Skeletal muscle tissue (tissue), 4 donors: Measurements from ENCODE around the gene PIP4K2B. TPM values are rescaled to one million over a fixed set of nuclear protein-coding genes. Genes with fewer than 3 reads are reported as not detected.

Source experiments
- H3K27ac ChIP-seq: one replicate; pipeline ENCODE4 v1.7.0; 2013; ENCODE audit warnings: mild to moderate bottlenecking, low read depth, low read length, inconsistent platforms
- H3K27me3 ChIP-seq, 3 donors: one replicate each; pipeline ENCODE4 v1.7.0; 2013; ENCODE audit warnings: low read length in 3 of 3; ENCODE audit not compliant: control insufficient read depth in 3 of 3, insufficient read depth in 3 of 3
- H3K36me3 ChIP-seq, 3 donors: one replicate each; pipeline ENCODE4 v1.7.0; 2013; ENCODE audit warnings: low read length in 3 of 3; ENCODE audit not compliant: control insufficient read depth in 3 of 3, insufficient read depth in 3 of 3
- H3K4me1 ChIP-seq, 3 donors: one replicate each; pipeline ENCODE4 v1.7.0; 2013; ENCODE audit warnings: low read length in 3 of 3, mild to moderate bottlenecking in 3 of 3; ENCODE audit not compliant: control insufficient read depth in 3 of 3, insufficient read depth in 3 of 3
- H3K4me3 ChIP-seq, 3 donors: one replicate each; pipeline ENCODE4 v1.7.0; 2013; ENCODE audit warnings: low read length in 3 of 3
- H3K9ac ChIP-seq, 3 donors: one replicate each; pipeline ENCODE4 v1.7.0; 2013; ENCODE audit warnings: low read length in 3 of 3, mild to moderate bottlenecking in 3 of 3, moderate library complexity in 2 of 3, low read depth in 1 of 3
- H3K9me3 ChIP-seq, 3 donors: one replicate each; pipeline ENCODE4 v1.7.0; 2013; ENCODE audit warnings: low read length in 3 of 3; ENCODE audit not compliant: control insufficient read depth in 3 of 3
- total RNA-seq: library from RNA; depleted of rRNA; stranded (reverse); fragments of >200 nt; gene quantifications from one replicate; pipeline ENCODE4 v1.2.3, GENCODE V29; 2014
- donor health status: Osteomylitis.

Gene PIP4K2B
- total RNA-seq: 37.6 TPM

DNA sequence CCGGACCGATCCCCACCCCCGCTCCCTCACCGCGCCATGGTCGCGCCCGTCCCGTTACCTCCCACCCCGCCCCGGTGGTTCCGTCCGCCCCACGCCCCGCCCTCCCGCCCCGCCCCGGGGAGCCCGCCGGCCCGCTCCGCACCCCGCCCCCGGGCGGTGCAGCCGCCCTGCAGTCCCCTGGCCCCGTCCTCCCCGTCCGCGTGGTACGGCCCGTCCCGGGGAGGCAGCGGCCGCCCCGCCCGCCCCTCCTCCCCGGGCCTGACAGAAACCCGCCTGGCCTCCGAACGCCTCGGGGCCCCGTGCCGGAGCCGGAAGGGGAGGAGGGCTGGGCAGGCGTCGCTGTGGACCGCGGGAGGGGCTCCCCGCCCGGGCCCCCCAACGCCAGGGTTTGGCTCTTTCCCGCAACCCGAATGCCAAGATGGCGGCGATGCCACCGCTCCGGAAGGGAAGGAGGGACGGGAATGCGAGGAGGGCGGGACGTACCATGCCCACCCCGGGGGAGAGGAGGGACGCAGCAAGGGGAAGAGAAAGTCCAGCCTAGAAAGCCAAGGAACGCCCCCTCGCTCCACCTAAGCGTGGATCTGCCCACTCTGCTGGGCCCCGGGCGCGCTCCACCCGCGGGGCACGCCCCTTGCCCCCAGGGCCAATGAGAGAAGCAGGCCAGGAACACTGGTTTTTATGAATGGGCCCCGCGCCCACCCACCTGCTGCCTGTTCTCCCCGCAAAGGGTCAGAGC, at the start of gene PIP4K2B:
Gene PIP4K2B, minus strand, starts transcription at position 56 of the 736 bp plus-strand sequence. CDS start 132 bp downstream, outside the sequence.
- Histone ChIP-seq H3K36me3 (peaks cover 23 to 26% (median 26%) of the 10 kb centered on the region in 3 donors), H3K4me1 (peaks cover 28 to 37% (median 32%) of the 10 kb centered on the region in 3 donors), H3K27ac (peak within 1 kb of the TSS; percentile 97), H3K4me3 (peak within 1 kb of the TSS; percentile 87 to 97 (median 92)), H3K27me3 (no peaks in the 10 kb centered on the region), H3K9ac (peak within 1 kb of the TSS; percentile 84 to 95 (median 92)), H3K9me3 (no peaks in the 10 kb centered on the region)

DNA sequence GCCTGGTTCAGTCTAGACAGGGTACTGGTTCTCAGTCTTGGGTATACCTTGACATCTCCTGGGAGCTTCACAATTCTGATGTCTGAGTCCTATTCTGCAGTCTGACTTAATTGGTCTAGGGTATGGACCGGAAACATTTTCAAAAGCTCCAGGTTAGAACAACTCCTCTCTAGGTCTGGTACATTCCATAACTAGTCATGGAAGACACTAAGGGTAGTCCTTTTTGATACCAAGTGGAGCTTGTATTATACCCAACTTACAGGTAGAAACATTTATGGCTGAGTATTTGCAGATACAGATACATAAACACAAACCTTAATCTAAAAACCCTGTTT, 49.2 kb upstream of the PIP4K2B start:
- no peaks in the 10 kb centered on the region for H3K9me3 ChIP-seq
- no peak overlapping the region for H3K9ac ChIP-seq
- H3K36me3 ChIP-seq: peaks cover 29 to 40% (median 39%) of the 10 kb centered on the region in 3 donors
- no peaks in the 10 kb centered on the region for H3K27me3 ChIP-seq
- no peak overlapping the region for H3K27ac ChIP-seq
- H3K4me1 ChIP-seq: peaks cover 18 to 21% (median 20%) of the 10 kb centered on the region in 3 donors
- H3K4me3 ChIP-seq: no peak overlapping the region

DNA sequence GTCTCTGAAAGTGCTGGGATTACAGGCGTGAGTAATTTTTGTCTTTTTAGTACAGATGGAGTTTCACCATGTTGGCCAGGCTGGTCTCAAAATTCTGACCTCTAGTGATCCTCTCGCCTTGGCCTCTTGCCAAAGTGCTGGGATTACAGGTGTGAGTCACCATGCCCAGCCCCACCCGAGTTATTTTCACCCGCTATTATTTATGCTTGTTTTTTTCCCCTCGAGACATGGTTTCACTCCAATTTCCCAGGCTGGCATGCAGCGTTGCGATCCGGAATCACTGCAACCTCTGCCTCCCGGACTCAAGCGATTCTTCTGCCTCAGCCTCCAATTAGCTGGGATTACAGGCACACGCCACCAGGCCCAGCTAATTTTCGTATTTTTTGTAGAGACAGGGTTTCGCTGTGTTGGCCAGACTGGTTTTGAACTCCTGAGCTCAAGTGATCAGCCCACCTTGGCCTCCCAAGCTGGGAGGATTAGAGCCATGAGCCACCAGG, 45.0 kb upstream of the PIP4K2B start:
- Histone ChIP-seq H3K36me3 (peaks cover 13 to 18% (median 14%) of the 10 kb centered on the region in 3 donors), H3K9me3 (no peaks in the 10 kb centered on the region), H3K27ac (no peak overlapping the region), H3K4me1 (peaks cover 0 to 2% (median 0%) of the 10 kb centered on the region in 3 donors), H3K27me3 (peaks cover 0 to 3% (median 0%) of the 10 kb centered on the region in 3 donors), H3K4me3 (no peak overlapping the region), H3K9ac (peak overlapping the region in 1 of 3 donors; percentile 68)

DNA sequence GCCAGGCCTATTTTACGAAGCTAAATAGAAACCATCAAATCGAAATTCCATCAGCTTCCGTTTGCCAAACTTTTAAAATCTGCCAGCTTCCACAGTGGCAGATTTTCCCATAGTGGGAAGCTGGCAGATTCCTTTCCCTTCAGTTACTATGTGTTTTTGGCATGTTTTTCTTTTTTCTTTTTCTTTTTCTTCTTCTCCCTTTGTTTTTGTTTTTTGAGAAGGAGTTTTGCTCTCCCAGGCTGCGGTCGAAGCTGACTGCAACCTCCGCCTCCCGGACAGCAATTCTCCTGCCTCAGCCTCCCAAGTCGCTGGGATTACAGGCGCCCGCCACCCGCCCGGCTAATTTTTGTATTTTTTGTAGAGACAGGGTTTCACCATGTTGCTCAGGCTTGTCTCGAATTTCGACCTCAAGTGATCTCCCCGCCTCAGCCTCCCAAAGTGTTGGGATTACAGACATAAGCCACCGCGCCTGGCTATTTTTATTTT, 26.4 kb upstream of the PIP4K2B start:
- H3K4me1 ChIP-seq: peaks cover 14 to 22% (median 20%) of the 10 kb centered on the region in 3 donors
- H3K36me3 ChIP-seq: peaks cover 4 to 13% (median 7%) of the 10 kb centered on the region in 3 donors
- H3K4me3 ChIP-seq: peak overlapping the region; percentile 96 to 100 (median 99)
- no peaks in the 10 kb centered on the region for H3K27me3 ChIP-seq
- H3K27ac ChIP-seq: peak overlapping the region; percentile 100
- H3K9me3 ChIP-seq: no peaks in the 10 kb centered on the region
- peak overlapping the region; percentile 94 to 100 (median 98) for H3K9ac ChIP-seq

DNA sequence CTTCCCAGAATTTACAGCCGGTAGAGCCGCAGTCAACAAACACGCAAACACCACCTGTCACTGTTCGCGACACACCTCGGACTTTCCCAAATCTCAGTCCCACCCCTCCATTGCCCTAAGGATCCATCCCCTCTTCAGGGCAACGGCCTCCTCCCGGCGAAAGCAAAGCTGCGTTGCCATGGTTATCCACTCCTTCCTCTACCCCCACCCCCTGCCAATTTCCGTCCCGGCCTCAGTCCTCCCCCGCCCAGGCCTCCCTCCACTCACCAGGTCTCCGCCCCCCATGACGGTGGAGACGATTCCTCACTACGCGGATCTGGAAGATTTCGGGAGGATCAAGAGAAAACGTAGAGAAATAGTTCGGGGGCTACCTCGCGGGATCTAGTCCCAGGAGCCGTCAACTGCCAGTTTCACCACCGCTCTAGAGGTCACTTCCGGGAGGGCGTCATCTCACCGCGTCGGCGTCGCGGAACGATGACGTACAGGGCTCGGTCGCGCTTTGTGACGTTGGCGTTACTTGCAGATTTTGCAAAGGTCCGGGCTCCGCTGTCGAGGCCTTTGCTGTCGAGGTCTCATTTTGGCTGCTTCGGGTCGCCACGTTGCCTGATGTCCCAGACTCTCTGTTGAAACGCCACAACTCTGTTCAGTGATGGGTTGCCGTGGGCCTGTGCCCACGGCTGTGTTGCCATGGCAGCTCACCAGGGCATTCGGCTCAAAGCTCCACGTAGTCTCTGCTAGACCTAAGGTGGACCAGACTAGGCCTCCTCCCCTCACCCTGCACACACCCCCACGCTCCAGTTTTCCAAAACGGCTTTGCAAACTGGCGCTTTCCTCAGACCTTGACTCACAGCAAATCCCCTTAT, 25.8 kb upstream of the PIP4K2B start, which contains the start of gene CWC25:
Gene CWC25, minus strand, starts transcription at position 423 of the 863 bp plus-strand sequence. Its CDS starts 138 bp downstream, at position 285.
- Histone ChIP-seq H3K4me1 (peaks cover 14 to 22% (median 20%) of the 10 kb centered on the region in 3 donors), H3K9me3 (no peaks in the 10 kb centered on the region), H3K9ac (peak within 1 kb of the TSS; percentile 94 to 100 (median 98)), H3K27ac (peak within 1 kb of the TSS; percentile 100), H3K4me3 (peak within 1 kb of the TSS; percentile 96 to 100 (median 99)), H3K27me3 (no peaks in the 10 kb centered on the region), H3K36me3 (peaks cover 10 to 20% (median 13%) of the 10 kb centered on the region in 3 donors)

DNA sequence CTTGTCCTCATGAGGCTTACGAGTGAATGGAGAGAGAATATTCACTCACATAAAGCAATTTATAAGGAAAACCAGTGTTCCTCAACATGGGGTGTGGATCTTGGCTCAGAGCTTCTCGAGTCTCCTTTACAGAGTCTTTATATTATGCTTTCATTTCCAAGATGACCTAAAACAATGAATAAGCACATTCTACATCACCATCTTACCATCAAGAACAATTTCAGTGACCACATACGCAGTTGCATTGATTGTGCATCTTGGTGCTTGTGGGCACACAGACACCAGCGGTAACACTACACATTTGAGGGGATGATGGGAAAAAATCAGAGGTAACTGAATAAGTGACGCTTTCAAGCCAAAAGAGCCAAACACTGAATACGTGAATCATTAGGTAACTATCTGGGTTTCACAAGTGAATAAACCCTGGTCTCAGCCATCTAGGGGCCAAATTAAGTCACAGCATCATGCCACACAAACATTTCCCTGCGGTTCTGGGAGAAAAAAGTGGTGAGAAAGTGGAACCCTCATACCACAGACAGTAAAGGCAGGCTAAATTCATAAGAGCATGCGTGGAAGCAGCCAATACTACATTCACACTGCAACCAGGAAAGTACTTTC, 16.3 kb upstream of the PIP4K2B start:
- no peaks in the 10 kb centered on the region for H3K4me1 ChIP-seq
- H3K4me3 ChIP-seq: no peak overlapping the region
- no peaks in the 10 kb centered on the region for H3K9me3 ChIP-seq
- no peaks in the 10 kb centered on the region for H3K27me3 ChIP-seq
- no peak overlapping the region for H3K27ac ChIP-seq
- H3K36me3 ChIP-seq: peaks cover 21 to 36% (median 35%) of the 10 kb centered on the region in 3 donors
- no peak overlapping the region for H3K9ac ChIP-seq

DNA sequence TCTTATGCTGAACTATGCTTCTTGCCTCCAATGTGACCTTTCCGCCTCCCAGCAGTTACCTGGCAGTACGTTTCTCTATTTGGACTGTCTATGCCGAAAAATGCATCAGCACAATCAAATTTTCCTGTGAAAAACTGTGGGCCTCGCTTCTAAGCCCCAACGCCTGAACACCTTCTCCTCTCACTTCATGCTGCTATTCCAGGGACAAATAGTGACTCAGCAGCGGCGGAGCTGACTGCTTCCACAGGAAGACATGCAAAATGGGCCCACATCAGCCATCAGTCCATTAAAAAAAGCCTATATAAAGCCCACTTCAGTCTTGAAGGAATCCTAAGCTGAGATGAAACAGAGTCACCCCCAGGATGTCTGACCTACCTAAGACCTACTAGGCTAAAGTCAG, 10.5 kb upstream of the PIP4K2B start:
- H3K36me3 ChIP-seq: peaks cover 38 to 55% (median 53%) of the 10 kb centered on the region in 3 donors
- H3K4me3 ChIP-seq: no peak overlapping the region
- no peaks in the 10 kb centered on the region for H3K27me3 ChIP-seq

DNA sequence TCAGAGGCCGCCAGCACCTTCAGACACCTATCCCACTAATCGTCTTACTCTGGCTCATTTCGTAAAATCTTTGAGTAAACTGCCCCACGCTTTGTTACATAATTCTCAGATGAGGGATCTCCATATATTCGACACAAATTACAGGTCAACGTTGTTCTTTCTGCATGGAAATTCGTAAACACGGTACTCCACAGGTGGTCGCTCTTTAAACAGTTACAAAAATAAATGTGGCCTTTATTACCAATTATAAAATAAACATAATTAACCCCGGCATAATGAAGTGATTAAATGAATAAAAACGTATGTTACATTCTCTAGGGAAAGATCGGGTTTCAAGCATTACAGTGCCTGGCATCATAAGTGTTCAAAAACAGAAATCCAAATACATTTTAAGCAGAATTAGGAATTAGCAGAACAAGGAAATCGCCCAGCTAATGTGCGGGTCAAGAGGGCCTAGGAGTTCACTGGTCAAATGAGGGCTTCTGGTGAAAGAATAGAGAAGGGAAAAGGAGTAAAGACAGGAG, 943 bp upstream of the PIP4K2B start:
- H3K4me1 ChIP-seq: peaks cover 28 to 35% (median 32%) of the 10 kb centered on the region in 3 donors
- H3K9me3 ChIP-seq: no peaks in the 10 kb centered on the region
- peak overlapping the region; percentile 97 for H3K27ac ChIP-seq
- H3K4me3 ChIP-seq: peak overlapping the region; percentile 72 to 80 (median 72)
- H3K27me3 ChIP-seq: no peaks in the 10 kb centered on the region
- peak overlapping the region; percentile 83 to 89 (median 85) for H3K9ac ChIP-seq
- H3K36me3 ChIP-seq: peaks cover 23 to 29% (median 29%) of the 10 kb centered on the region in 3 donors

More for the DNA sequence above, 10.5 kb upstream of the PIP4K2B start:
- Histone ChIP-seq H3K9ac (no peak overlapping the region), H3K9me3 (no peaks in the 10 kb centered on the region), H3K27ac (no peak overlapping the region), H3K4me1 (no peaks in the 10 kb centered on the region)
